ENCODE measurements around the gene DCAF6. TPM values are rescaled to one million over a fixed set of nuclear protein-coding genes. Genes with fewer than 3 reads are reported as not detected.
"Not testable (repeated sequence)": the region's sequence is repeated elsewhere in the genome, so short reads cannot be mapped to it uniquely, and the experiment has no call there.

DCAF6 gene, protein sequence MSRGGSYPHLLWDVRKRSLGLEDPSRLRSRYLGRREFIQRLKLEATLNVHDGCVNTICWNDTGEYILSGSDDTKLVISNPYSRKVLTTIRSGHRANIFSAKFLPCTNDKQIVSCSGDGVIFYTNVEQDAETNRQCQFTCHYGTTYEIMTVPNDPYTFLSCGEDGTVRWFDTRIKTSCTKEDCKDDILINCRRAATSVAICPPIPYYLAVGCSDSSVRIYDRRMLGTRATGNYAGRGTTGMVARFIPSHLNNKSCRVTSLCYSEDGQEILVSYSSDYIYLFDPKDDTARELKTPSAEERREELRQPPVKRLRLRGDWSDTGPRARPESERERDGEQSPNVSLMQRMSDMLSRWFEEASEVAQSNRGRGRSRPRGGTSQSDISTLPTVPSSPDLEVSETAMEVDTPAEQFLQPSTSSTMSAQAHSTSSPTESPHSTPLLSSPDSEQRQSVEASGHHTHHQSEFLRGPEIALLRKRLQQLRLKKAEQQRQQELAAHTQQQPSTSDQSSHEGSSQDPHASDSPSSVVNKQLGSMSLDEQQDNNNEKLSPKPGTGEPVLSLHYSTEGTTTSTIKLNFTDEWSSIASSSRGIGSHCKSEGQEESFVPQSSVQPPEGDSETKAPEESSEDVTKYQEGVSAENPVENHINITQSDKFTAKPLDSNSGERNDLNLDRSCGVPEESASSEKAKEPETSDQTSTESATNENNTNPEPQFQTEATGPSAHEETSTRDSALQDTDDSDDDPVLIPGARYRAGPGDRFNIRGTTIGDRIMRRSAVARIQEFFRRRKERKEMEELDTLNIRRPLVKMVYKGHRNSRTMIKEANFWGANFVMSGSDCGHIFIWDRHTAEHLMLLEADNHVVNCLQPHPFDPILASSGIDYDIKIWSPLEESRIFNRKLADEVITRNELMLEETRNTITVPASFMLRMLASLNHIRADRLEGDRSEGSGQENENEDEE
- total RNA-seq = 88.4 and 169 TPM in 2 replicates

DNA sequence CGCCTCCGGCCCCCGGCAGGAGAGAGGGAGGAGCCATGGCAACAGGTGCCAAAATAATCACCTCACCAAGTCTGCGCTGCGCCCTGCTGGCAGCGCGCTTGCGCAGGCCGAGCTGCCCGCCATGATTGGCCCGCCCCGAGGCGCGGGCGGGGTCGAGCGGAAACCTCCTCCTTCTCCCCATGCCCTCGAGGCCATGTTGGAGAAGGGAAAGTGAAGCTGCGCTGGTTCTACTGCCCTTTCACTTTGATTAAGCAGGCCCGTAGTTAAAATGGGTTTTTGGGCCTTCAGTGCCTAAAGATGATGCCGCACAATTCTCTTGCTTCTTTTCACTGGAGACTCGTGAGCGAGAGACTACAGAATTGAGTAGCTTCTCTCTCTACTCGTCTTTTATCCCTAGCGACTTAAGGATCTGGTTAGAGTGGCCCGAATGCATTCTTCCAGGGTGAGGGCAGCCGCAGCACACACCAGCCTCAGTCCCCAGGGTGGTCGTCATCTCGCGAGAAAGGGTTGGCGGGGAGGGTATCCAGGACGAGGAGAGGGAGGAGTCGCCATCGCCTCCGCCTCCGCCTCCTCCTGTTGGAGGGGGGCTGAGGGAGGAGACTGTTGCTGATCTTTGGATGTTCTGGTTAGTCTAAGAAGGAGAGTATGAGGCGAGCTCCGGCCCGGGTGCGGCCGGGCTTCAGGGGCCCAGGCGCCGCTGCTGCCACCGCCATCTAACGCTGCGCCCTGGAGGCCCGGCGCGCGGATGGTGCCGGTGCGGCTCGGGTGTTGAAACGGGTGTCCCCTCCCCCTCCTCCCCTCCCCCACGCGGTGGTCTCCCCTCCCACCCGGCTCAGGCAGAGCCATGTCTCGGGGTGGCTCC, at the start of gene DCAF6:
Gene DCAF6 (plus strand): TSS at position 616 of the 862 bp plus-strand sequence. CDS start 229 bp downstream, at position 845.
- DNase-seq (ENCODE audit: low read depth) = peak; percentile 98

DNA sequence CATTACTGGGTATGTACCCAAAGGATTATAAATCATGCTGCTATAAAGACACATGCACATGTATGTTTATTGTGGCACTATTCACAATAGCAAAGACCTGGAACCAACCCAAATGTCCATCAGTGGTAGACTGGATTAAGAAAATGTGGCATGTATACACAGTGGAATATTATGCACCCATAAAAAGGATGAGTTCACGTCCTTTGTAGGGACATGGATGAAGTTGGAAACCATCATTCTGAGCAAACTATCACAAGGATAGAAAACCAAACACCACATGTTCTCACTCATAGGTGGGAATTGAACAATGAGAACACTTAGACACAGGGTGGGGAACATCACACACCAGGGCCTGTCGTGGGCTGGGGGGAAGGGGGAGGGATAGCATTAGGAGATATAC, 49.3 kb upstream of the DCAF6 start:
- DNase-seq (ENCODE audit: low read depth) = not testable (repeated sequence)

DNA sequence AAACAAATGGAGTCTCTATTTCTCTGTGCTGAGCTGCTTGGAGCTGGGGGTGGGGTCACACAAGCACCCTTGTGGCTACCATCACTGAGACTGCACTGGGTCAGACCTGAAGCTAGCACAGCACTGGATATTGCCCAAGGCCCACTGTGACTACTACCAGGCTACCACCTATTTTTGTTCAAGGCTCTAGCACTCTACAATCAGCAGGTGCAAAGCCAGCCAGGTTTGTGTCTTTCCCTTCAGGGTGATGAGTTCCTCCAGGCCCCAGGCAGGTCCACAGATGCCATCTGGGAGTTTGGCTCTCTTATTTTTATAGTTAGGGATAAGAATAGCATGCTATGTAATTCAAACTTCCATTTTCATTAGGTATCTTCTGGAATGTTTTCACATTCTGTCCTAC, 46.1 kb upstream of the DCAF6 start:
- no peak for DNase-seq (ENCODE audit: low read depth)

DNA sequence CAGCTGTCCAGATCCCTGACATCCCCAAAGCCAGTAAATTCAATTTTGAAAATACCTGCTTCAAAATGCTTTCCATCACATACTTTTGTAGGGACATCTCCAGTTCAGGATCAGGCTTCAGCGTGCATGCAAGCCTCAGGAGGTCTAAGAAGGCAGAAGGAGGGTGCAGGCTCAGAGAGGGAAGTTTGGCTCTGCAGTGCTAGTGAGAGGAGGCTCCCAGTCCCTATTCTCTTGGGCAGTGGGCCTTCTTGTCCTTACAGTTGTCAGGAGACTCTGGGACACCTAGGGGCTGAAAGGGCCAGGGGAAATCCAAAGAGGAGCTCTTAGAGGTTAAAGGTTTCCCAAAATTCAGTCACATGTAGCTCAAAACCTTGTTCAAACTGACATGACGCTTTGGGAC, 42.7 kb upstream of the DCAF6 start:
- DNase-seq (ENCODE audit: low read depth) = no peak

DNA sequence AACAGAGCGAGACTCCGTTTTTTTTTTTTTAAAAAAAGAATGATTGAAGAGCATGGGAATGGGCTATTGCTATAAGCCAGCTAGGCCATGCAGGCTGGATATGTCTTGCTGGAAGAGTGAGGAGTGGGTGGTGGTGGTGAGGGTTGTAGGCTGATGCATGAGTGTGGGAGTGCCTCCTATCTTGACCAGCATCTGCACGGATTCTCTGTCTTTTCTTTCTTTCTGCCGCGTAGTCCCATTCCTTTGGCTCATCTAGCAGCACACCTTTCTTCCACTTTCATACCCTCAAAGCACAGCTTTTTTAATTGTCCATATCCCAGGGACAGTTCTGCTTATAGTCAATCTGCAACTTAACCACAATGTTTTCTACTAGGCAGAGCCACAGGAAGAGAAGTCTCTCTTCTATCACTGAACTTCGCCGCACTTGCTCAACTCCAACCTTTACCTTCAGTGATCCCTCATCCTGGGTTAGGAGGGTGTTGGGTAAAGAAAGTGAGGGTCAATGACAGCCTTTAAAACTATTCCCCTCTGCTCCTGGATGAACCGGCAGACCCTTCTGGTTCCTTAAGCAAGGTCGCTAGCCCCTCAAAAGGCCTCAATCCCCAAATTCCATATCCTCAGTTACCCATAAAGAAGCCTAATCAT, 37.8 kb upstream of the DCAF6 start:
- no peak for DNase-seq (ENCODE audit: low read depth)

DNA sequence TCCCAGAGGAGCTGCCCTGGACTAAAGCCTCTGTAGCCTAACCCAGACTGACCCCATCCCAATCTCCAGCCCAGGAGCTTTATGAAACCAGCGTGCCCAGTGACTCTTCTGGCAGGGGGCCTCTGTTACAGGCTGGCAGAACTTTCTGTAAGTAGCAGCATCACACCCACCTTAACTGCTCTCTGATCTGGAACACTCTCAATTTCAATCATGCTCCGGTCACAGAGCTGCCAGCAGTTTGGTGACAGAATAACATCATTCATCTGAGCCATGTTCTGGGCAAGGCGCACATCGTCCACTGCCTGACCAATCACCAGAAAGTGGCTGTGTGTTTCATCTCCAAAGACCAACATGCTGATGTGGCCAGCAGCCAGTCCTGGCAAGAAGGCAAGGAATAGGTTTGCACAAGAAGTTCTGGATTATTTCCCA, 37.2 kb upstream of the DCAF6 start:
- DNase-seq (ENCODE audit: low read depth) = no peak

DNA sequence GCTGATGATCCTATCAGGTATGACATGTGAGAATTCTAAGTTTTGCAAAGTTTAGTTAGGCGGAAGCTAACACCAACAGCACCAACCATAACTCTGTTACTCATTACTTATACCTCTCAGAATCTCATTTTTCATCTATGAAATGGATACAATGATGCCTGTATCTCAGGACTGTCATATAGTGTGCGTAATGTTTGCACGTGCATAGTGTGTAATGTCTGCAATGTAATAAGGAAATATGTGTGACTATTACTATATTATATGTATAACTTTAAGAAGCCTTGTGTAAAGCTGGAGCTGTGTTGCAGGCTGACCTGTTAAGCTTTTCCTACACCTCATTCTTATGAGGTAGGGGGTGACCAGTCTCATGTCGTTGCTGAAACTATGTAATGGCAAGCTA, 35.6 kb upstream of the DCAF6 start:
- DNase-seq (ENCODE audit: low read depth) = no peak

DNA sequence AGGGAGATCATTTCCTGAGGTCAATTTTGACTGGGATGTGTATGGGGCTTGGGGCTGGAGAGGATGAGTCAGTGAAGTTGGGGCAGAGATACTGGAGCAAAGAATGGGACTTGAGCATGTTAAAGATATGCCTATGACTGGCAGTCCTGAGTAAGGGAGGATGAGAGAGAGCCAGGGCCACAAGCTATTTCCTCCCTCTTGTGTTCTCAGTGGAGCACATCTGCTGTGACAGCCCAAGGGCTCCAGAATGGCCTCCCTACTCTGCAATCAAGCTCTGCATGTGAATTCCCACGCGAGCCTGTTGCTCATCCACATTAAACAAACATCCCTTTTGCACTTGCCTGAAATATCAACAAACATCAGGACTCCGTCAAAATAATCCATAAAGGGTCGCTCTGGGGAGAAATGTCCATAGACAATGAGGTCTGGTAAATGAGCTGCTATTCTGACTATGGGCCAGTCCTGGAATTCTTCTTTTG, 31.8 kb upstream of the DCAF6 start:
- no peak for DNase-seq (ENCODE audit: low read depth)

DNA sequence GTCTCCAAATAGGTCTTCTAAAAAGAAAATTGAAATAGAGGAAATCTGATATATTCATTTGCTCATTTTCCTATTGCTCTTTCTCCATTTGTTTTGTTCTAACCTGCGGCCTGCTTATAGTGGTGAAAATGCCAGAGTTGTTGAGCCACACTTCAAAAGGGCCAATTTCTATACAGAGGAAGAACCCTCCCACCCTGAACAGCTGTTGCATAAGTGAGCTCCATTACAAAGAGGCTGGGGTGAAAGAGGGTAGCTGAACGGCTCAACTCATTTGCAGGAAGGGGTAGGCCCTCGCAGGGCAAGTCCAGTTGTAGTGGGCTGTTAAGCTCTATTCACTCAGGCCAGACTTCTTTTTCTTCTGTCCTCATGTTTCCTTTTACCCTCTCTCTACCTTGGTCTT, 31.3 kb upstream of the DCAF6 start:
- no peak for DNase-seq (ENCODE audit: low read depth)

DNA sequence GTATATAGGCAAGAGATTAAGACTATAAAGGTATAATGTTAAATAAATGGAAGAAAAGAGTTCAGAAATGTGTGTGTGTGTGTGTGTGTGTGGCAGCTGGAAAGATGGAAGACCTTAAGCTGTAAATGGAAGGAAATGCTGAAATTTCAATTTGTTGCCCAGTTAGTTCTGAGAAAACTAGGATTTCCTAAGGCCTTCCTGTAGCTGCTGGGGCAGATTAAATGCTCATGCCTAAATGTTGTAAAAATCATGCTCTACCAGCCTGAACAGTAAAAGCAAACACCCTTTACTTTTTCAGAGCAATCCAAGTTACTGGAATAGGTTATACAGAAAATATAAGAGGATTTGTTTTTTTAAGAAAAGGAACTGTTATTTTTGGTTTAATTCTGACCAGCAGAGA, 30.8 kb upstream of the DCAF6 start:
- DNase-seq (ENCODE audit: low read depth) = no peak

DNA sequence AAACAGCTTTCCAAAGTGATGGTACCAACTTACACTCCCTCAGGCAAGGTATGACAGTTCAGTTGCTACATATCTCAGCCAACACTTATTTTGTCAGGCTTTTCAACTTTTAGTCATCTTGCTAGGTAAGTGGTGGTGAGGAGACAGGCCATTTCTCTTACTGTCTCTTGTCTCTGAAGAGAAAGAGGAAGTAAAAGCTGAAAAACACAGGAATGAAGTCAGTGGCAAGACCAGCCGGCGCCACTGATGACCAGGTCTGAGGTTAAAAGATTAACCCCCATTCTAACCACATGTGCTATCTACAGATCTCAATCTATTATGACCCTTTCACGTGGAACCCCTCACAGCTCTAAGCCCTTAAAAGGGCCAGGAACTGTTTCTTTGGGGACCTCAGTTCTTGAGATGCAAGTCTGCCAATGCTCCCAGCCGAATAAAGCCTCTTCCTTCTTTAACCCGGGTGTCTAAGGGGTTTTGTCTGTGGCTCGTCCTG, 26.7 kb upstream of the DCAF6 start:
- no peak for DNase-seq (ENCODE audit: low read depth)

DNA sequence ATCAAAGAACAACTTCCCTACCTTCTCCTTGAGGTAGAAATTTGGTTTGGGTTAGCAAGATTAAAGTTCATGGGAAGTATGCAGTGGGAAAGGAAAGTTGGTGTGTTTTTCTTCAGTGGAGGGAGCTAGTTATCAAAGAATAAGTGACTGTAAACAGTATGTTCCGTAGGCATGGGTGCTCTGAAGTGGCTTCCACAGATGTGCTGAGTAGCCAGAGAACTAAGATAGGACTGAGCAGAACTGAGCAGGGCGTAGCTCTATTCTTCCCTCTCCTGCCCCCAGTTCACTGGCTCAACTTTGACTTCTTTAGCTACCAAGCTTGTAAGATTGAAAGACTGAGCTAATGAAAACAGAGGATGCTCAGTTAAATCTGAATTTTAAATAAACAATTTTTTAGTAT, 26.0 kb upstream of the DCAF6 start:
- DNase-seq (ENCODE audit: low read depth) = no peak

DNA sequence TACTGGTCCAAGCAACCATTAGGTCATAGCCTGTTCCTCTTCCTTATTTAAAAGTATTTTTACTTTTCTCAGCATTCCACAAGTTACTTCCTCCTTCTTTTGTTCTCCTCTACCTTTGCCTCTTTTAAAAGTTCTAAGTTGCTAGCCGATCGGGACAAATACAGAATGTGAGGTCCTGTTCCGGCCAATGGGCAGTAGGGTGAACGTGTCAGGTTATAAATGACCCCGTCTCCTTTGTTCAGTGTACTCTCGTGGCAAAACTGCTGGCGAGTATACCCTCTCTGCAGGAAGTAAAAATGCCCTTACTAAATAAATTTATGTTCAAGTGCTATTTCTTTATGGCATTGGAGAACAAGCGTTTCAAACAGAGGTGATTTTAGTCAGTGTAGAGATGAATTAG, 25.1 kb upstream of the DCAF6 start:
- DNase-seq (ENCODE audit: low read depth) = no peak

DNA sequence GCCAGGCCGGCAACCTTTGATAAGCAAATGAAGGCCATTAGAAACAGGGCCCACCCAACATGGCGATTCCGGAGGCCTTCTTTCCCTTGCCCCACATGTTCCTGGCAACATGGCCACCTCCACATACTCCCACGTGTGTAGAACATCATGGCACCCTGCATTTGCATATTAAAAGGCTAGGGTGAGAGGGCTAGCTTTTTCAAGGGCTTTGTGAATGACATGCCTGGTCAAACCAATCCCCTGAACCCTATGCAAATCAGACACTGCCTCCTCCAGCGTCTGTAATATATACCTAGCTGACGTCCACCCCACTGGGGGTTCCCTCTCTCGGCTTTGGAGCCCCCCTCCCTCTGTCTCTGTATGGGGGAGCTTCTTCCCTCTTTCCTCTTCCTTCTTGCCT, 24.2 kb upstream of the DCAF6 start:
- no peak for DNase-seq (ENCODE audit: low read depth)

DNA sequence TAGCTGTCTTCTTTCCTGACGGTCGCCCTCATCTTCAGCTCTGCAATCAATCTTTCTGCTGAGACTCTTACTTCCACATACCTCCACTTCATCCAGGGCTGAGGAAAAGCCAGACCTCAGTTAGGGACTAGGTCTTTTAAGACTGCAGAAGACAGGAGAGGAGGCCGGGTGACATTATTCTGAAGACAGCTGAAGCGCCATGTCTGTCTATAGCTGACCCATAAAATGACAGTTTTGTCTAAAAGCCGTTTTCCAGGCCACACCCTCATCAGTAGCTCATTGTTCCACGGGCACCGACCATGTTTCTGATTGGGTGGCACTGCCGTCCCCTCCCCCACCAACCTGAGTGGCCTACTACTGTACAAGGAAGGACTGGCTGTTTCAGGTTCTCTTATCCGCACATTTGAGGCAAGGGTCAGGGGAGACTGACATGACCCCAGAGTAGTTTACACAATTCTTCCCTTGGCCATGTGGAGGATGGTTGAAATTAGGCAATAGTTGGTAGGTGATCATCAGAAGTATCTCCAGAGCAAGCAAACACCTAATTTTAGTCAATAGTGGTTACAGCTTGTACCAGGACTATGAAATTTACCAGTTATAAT, 22.5 kb upstream of the DCAF6 start, which contains the start of gene ADCY10:
Gene ADCY10 (minus strand): TSS at position 240 of the 602 bp plus-strand sequence. CDS start 8,994 bp downstream, outside the sequence.
- DNase-seq (ENCODE audit: low read depth) = no peak

DNA sequence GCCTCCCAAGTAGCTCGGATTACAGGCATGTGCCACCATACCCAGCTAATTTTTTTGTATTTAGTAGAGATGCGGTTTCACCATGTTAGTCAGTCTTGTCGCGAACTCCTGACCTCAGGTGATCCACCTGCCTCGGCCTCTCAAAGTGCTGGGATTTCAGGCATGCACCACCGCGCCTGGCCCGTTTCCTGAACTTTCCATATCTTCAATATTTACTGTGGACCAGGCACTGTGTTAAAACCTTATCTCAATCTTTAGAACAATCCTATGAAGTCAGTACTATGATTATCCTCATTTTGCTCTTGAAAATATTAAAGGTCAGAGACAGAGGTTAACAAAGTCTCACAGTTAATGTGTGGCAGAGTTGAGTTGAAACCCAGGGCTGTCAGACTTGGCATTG, 20.9 kb upstream of the DCAF6 start:
- no peak for DNase-seq (ENCODE audit: low read depth)

DNA sequence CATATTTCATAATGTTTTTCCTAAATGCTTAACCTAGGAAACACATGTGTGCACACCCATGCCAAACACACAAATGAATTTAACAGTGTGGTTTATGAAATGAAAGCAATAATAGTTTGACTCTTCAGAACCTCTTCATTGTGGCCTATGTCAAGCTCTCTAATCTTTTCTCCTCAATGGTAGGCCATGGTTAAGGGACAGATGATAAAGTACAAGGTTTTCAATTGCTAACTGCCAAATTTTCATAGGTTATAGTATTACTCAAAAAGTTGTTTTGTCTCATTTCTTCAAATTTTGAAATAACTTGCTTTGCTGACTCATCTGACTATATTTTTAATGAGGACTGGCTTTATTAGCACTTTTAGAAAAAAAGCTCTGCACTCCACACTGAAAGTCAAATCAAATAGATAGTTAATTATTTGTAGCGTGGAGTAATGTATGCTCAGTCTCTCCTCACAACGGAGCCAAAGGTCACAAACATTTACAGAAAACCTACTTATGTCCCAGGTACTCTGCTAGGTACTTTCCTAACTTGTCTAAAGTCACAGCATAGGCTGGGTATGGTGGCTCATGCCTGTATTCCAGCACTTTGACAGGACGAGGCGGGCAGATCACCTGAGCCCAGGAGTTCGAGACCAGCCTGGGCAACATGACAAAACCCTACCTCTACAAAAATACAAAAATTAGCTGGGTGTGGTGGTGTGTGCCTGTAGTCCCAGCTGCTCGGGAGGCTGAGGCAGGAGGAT, 19.5 kb upstream of the DCAF6 start:
- peak; percentile 65 for DNase-seq (ENCODE audit: low read depth)

DNA sequence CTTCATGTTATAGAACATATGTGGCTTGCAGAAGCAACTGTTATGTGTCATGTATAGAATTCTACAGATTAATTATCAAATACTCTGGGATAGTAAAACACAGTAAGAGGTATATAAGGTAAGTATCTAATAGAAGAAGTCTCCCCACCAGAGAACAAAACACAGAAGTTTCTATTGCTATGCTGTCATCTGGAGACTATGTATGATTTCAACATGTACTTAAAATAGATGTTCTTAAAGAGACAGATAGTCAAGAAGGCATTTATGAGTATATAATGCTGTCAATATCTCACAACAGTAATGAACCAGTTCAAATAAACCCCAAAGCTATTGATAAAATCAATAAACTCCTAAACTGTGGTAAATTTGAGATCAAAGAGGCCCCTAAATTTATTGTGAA, 14.5 kb upstream of the DCAF6 start:
- no peak for DNase-seq (ENCODE audit: low read depth)

DNA sequence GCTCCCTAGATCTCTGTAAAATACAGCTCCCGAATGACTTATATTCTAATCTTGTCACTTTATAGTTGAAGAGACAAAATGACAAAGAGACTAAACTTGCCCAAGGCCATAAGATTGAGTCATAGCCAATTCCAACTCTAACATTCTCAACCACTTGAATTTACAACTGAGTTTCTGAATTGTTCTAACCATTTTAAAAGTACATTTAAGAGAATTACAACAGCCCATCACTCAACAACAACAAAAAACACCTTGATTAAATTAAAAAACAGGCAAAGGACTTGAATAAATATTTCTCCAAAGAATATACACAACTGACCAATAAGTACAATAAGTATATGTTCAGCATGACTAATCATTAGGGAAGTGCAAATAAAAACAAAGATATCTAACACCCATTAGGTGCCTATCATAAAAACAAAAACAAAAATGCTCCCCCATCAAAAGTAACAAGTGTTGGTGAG, 13.8 kb upstream of the DCAF6 start:
- peak; percentile 63 for DNase-seq (ENCODE audit: low read depth)

Data from renal cortical epithelial cell (primary cell).